Astrocyte of the cerebellum (primary cell): ENCODE measurements around the gene HLA-F.

ENCODE experiments used
- DNase-seq: peaks from one replicate; pipeline ENCODE4 v3.0.0-alpha.2; 2011; ENCODE audit warnings: low read depth
- H3K4me3 ChIP-seq: 2 replicates; pipeline ENCODE4 v1.5.1; 2011; ENCODE audit warnings: mild to moderate bottlenecking, low read depth, low read length, moderate library complexity
- CTCF ChIP-seq: IDR thresholded peaks from 2 replicates; pipeline ENCODE4 v1.5.1; 2012; ENCODE audit warnings: low read length, low read depth, moderate library complexity, mild to moderate bottlenecking; ENCODE audit errors: missing control alignments
- in situ Hi-C: cut with HindIII; loops from 2 replicates; pipeline ENCODE4 v1.10.0; 2017; ENCODE audit warnings: low sequenced_read_pairs

Gene HLA-F

GRCh38 chr6:29734046-29735018, 11.1 kb downstream of the HLA-F start:
- no peak overlapping the region for H3K4me3 ChIP-seq
- TF ChIP-seq CTCF = no peak
- no peak for DNase-seq
- in situ Hi-C loops = no loop called here

- in situ Hi-C loops = no loop called here
- no peak overlapping the region for H3K4me3 ChIP-seq
- DNase-seq = no peak
- no peak for TF ChIP-seq CTCF
These were observed 13.3 kb downstream of the HLA-F start for GRCh38 chr6:29736563-29736962.

GRCh38 chr6:29737707-29738630, 14.7 kb downstream of the HLA-F start:
- peak; percentile 23 for DNase-seq
- peak; percentile 76 for TF ChIP-seq CTCF
- no peak overlapping the region for H3K4me3 ChIP-seq
- in situ Hi-C loops = no loop called here

- no peak for TF ChIP-seq CTCF
- in situ Hi-C loops = no loop called here
These were observed 16.1 kb downstream of the HLA-F start for GRCh38 chr6:29739136-29739881.

GRCh38 chr6:29739882-29740261, 16.6 kb downstream of the HLA-F start:
- no peak for TF ChIP-seq CTCF
- no peak for DNase-seq
- in situ Hi-C loops = no loop called here
- no peak overlapping the region for H3K4me3 ChIP-seq

More at GRCh38 chr6:29739136-29739881, 16.1 kb downstream of the HLA-F start:
- DNase-seq = no peak
- no peak overlapping the region for H3K4me3 ChIP-seq

- no peak for DNase-seq
- no peak for TF ChIP-seq CTCF
- in situ Hi-C loops = no loop called here
- H3K4me3 ChIP-seq = no peak overlapping the region
These were observed 18.4 kb downstream of the HLA-F start for GRCh38 chr6:29741592-29741991.
